Activated T-cell treated with anti-CD3 and anti-CD28 coated beads, Interleukin-2, amount 50 U/mL, for 24 hours (primary cell): ENCODE data around the gene C10orf62.
"Not testable (repeated sequence)": the region's sequence is repeated elsewhere in the genome, so short reads cannot be mapped to it uniquely, and the experiment has no call there.

ENCODE experiments used
- DNase-seq: peaks from one replicate; pipeline ENCODE4 v3.0.0-alpha.2; 2020
- H3K27ac Mint-ChIP-seq: 2 replicates; pipeline ENCODE4 v1.8.0; 2020; ENCODE audit warnings: mild to moderate bottlenecking, mixed read lengths
- H3K27me3 Mint-ChIP-seq: 2 replicates; pipeline ENCODE4 v1.8.0; 2020; ENCODE audit warnings: mixed read lengths
- H3K36me3 Mint-ChIP-seq: 2 replicates; pipeline ENCODE4 v1.8.0; 2020; ENCODE audit warnings: low read depth, mixed read lengths
- H3K4me1 Mint-ChIP-seq: 2 replicates; pipeline ENCODE4 v1.8.0; 2020; ENCODE audit warnings: low read depth, mixed read lengths
- H3K4me3 Mint-ChIP-seq: 2 replicates; pipeline ENCODE4 v1.8.0; 2020; ENCODE audit warnings: mild to moderate bottlenecking, moderate library complexity, mixed read lengths
- H3K9me3 Mint-ChIP-seq: 2 replicates; pipeline ENCODE4 v1.8.0; 2020; ENCODE audit warnings: mixed read lengths

Gene C10orf62

DNA sequence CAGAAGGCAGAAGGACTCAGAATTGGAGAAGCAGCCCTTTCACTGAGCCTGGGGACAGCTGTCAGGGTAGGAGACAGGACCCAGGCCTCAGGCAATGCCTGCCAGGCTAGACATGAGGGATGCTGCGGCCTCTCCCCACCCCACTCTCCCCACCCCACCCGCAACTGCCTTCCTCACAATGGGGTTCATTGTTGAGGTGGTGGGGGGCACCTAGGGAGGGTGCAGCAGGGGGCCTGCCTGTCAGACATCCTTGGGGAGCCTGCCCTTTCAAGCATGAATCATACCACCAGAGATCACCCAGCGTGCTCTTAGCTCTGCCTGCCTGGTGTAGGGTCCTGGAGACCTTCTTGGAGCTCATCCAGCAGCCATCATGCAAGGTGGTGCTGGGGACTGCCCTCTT lies at the start of gene C10orf62:
TSS of gene C10orf62 (plus strand) at position 243 of the 400 bp plus-strand sequence. CDS start 177 bp downstream, outside the sequence.
- H3K4me1 Mint-ChIP-seq: no peaks in the 10 kb centered on the region
- H3K4me3 Mint-ChIP-seq: no peak within 1 kb of the TSS
- DNase-seq: no peak
- no peaks in the 10 kb centered on the region for H3K27me3 Mint-ChIP-seq
- no peaks in the 10 kb centered on the region for H3K36me3 Mint-ChIP-seq
- no peak within 1 kb of the TSS for H3K27ac Mint-ChIP-seq
- H3K9me3 Mint-ChIP-seq: no peaks in the 10 kb centered on the region

GRCh38 chr10:97540669-97541500 lies 48.6 kb upstream of the C10orf62 start:
- Mint-ChIP-seq H3K4me1 (peaks cover 26% of the 10 kb centered on the region), H3K36me3 (no peaks in the 10 kb centered on the region), H3K27me3 (no peaks in the 10 kb centered on the region), H3K4me3 (no peak overlapping the region), H3K27ac (no peak overlapping the region), H3K9me3 (no peaks in the 10 kb centered on the region)
- no peak for DNase-seq

DNA sequence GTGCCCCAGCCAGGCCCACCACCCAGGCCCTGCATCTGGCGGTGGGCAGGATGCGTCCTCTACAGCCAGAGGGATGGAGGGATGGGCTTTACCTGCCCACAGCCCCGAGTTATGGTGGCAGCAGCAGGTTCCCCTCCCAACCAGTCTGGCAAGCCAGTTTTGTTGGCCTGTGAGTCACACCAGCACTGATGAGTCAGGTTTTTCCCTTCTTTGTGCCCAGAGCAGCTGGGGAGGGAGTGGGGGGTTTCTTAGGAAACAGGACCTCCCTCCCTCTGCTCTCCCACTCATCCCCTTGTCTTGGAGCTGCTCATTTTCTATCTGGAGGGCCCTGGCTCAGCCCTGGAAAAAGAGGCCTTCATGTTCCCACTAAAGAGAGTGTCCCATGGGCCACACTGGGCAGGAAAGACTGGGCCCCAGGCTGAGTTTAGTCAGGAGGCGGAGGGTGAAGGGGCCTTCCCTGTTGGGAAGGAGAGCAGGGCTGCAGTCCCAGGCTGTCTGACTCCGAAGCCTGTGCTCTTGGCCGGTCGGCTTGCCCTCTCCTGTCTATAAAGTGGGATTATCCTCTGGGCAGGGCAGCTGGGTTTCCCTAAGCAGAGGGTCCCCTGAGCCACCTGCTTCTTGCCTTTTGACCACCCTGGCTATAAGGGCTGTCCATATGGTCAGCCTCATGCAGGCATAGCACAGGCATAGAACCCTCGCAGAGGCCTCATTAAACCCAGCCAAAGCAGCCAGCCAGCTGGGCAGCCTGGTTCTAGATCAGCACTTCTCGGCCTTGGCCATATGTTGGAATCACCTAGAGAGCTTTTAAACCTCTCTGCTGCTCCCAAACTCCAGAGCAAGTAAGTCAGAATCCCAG lies 47.1 kb upstream of the C10orf62 start:
- no peaks in the 10 kb centered on the region for H3K27me3 Mint-ChIP-seq
- H3K4me1 Mint-ChIP-seq: peaks cover 26% of the 10 kb centered on the region
- peak overlapping the region; percentile 75 for H3K27ac Mint-ChIP-seq
- peak; percentile 65 for DNase-seq
- no peaks in the 10 kb centered on the region for H3K36me3 Mint-ChIP-seq
- no peaks in the 10 kb centered on the region for H3K9me3 Mint-ChIP-seq
- H3K4me3 Mint-ChIP-seq: no peak overlapping the region

DNA sequence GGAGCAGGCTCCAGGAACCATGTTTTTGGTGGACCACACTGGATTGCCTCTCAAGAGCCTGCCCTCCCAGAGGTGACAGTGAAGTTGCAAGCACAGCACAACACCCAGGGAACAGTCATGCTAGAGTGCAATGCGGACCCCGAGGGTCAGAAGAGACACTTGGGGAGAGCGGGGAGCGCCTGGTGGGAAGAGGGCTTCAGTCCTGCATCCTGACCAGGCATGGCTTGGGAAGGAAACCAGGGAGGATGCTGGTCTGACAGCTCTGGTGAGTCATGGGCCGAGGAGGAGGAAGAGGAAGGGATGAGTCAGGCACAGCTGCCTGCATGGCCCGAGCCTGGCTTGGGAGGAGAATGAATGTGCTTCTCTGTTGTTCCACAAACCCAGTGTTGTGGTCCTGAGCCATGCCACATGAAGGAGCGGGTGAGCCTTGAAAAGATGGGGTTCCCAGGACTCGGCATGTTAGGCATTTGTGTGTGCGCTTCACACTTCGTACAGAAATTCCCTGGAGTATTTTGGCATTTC lies 46.4 kb upstream of the C10orf62 start:
- no peak overlapping the region for H3K4me3 Mint-ChIP-seq
- peak; percentile 73 for DNase-seq
- peak overlapping the region; percentile 75 for H3K27ac Mint-ChIP-seq
- H3K9me3 Mint-ChIP-seq: no peaks in the 10 kb centered on the region
- no peaks in the 10 kb centered on the region for H3K27me3 Mint-ChIP-seq
- no peaks in the 10 kb centered on the region for H3K36me3 Mint-ChIP-seq
- peaks cover 26% of the 10 kb centered on the region for H3K4me1 Mint-ChIP-seq

DNA sequence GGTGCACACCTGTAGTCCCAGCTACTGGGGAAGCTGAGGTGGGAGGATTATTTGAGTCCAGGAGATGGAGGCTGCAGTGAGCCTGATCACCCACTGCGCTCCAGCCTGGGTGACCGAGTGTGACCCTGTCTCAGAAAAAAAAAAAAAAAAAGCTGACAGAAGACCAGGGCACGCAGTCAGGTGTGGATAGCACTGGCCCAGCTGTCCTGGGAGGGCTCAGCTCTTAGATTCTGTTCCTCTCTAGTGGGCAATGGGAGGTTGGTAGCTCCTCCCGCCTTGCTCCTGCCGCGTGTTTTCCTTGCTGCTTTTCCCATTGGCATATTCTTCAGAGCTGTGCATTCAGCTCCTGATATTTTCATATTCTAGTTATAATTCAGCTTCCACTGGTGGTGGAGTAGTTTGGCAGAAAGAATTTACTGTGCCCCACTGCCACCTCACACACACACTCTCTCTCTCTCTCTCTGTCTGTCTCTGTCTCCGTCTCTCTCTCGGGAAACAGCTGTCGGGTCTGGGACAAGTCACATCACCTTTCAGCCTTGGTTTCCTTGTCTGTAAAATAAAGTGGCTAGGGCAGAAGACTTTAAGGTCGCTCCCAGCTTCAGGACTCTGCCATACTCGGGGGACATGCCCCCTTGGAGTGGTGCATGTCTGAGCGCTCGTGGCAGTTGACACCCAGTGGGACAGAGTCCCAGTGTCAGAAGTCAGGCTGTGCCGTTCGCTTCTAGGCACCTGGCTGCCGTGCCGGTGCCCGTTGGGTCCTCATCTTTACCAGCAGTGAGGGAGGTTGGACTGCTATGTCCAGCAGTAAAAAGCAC lies 42.9 kb upstream of the C10orf62 start:
- peaks cover 23% of the 10 kb centered on the region for H3K4me1 Mint-ChIP-seq
- H3K9me3 Mint-ChIP-seq: no peaks in the 10 kb centered on the region
- H3K4me3 Mint-ChIP-seq: no peak overlapping the region
- no peak for DNase-seq
- H3K36me3 Mint-ChIP-seq: no peaks in the 10 kb centered on the region
- no peak overlapping the region for H3K27ac Mint-ChIP-seq
- no peaks in the 10 kb centered on the region for H3K27me3 Mint-ChIP-seq

GRCh38 chr10:97547271-97547600 lies 42.3 kb upstream of the C10orf62 start:
- Mint-ChIP-seq H3K9me3 (no peaks in the 10 kb centered on the region), H3K27ac (no peak overlapping the region), H3K36me3 (no peaks in the 10 kb centered on the region), H3K4me3 (no peak overlapping the region), H3K27me3 (no peaks in the 10 kb centered on the region), H3K4me1 (peaks cover 18% of the 10 kb centered on the region)
- no peak for DNase-seq

- H3K27me3 Mint-ChIP-seq: no peaks in the 10 kb centered on the region
- H3K9me3 Mint-ChIP-seq: no peaks in the 10 kb centered on the region
- peaks cover 10% of the 10 kb centered on the region for H3K4me1 Mint-ChIP-seq
- H3K36me3 Mint-ChIP-seq: no peaks in the 10 kb centered on the region
- no peak for DNase-seq
- no peak overlapping the region for H3K27ac Mint-ChIP-seq
- no peak overlapping the region for H3K4me3 Mint-ChIP-seq
These were observed 41.6 kb upstream of the C10orf62 start for GRCh38 chr10:97547962-97548361.

DNA sequence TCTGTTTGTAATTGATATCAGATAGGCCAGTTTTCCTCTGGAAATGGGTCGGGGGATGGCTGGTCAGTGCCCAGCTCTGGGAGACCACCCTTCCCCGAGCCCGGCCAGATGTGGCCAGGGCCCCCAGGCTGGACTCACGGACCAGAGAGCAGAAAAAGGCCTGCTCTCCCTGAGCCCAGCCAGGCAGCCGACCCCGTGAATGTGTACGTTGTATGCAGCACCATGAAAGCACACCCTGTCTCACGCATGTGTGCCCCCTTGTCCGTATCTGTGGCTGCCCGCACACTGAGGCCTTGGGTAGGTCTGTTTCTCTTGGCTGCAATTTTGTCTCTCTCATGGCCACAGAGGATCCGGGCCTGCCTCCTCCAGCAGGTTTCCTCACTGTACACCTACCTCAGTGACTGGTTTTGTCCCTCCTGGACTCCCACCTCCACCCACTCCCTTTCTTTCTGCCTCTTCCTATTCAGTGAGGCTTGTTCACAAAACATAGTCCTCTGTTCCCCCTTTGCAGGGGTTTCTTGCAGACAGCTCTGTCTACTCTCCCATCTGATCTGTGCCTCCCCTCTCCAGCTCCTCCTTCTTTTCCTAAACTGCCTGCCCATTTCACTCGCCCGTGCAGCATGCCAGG lies 40.6 kb upstream of the C10orf62 start:
- Mint-ChIP-seq H3K9me3 (no peaks in the 10 kb centered on the region), H3K4me1 (peaks cover 3% of the 10 kb centered on the region), H3K27me3 (no peaks in the 10 kb centered on the region), H3K27ac (peak overlapping the region; percentile 11), H3K4me3 (no peak overlapping the region), H3K36me3 (no peaks in the 10 kb centered on the region)
- no peak for DNase-seq

DNA sequence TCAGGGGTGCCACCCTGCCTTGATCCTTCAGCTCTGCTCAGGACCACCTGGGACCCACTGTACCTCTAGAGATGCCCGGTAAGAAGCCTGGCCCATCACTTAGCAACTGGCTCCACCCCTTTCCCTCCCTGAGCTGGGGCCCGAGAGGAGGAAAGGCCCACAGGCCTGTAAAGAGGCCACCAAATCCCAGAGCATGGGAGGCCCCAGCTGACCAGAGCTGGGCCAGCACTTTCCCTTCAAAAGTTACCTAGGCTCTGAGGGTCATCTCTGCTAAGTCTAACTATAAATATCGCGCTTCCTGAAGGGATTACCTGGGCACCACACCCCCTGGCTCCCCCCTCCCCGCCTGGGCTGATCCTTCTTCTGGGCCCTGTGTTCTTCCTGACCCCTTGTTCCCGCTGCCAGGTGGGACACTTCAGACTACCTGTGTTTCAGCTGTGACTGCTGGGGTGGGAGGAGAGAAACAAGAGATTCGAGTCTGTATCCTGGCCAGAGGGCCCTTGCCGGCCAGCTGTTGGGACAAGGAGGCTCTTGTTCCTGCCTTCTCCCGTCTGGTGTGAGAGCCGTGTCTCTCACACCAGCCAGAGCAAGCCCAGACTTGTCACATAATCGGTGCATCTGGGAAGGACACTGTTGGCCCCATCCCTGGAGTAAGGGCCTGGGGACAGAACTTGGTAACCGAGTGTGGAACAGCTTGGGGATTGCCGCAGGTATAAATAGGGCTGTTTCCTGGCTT lies 39.8 kb upstream of the C10orf62 start:
- no peak overlapping the region for H3K4me3 Mint-ChIP-seq
- H3K27ac Mint-ChIP-seq: no peak overlapping the region
- DNase-seq: no peak
- no peaks in the 10 kb centered on the region for H3K9me3 Mint-ChIP-seq
- H3K4me1 Mint-ChIP-seq: peaks cover 2% of the 10 kb centered on the region
- H3K27me3 Mint-ChIP-seq: no peaks in the 10 kb centered on the region
- no peaks in the 10 kb centered on the region for H3K36me3 Mint-ChIP-seq

DNA sequence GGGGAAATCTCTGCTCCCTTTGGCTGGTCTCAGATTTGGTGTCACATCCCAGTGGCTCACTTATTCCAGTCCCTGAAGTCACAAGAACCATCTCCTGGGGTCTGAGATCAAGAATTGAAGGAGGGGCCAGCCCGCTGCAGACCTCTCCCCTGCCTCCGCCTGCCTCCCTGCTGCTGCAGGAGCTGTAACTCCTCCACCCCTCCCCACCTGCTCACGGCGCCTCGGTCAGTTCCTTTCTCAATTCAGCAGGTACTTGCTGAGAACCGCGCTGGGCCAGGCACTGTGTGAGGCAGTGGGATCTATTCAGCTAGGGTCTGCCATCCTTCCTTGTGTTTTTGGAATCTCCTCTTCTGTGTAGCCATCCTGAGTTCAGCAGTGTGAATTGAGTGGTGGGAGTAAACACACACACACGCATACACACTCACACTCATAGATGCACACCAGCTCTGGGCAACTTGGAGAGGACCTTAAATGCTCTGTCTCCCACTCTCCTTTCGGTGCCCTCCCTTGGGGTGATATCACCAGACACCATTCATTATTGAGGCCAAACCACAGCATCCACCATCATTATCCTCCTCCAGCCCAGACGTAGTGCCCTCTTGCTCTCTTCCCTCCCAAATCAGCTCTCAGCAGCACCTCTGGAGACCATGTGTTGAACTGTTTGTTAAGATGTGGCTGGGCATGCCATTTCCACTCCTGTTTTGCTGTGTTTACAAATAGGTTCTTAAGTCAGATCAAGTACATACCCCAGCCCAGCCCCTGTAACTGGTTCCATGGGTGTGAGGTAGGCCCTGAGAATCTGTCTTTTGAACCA lies 39.0 kb upstream of the C10orf62 start:
- Mint-ChIP-seq H3K4me3 (no peak overlapping the region), H3K4me1 (peaks cover 1% of the 10 kb centered on the region), H3K27ac (no peak overlapping the region), H3K27me3 (no peaks in the 10 kb centered on the region), H3K36me3 (no peaks in the 10 kb centered on the region), H3K9me3 (no peaks in the 10 kb centered on the region)
- no peak for DNase-seq

DNA sequence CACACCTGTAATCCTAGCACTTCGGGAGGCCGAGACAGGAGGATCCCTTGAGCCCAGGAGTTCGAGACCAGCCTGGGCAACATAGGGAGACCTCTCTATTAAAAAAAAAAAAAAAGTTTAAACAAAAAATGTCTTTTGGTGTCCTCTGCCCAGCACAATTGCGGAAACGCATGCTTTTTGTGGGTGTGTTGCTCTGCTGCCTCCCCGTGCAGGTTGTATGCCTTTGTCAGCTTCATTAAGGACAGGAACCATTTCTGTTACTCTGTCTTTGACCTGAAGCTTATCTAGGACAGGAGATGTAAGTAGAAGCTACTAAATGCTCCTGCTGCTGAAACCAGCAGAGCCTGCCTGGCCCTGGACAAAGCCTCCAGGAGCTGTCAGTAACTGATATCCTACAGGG lies 38.2 kb upstream of the C10orf62 start:
- Mint-ChIP-seq H3K9me3 (no peaks in the 10 kb centered on the region), H3K36me3 (no peaks in the 10 kb centered on the region), H3K4me1 (peaks cover 1% of the 10 kb centered on the region), H3K4me3 (no peak overlapping the region), H3K27me3 (no peaks in the 10 kb centered on the region), H3K27ac (no peak overlapping the region)
- DNase-seq: no peak

- Mint-ChIP-seq H3K27me3 (no peaks in the 10 kb centered on the region), H3K27ac (no peak overlapping the region), H3K4me3 (no peak overlapping the region), H3K9me3 (no peaks in the 10 kb centered on the region), H3K4me1 (peaks cover 1% of the 10 kb centered on the region), H3K36me3 (no peaks in the 10 kb centered on the region)
- DNase-seq: peak; percentile 75
These were observed 35.9 kb upstream of the C10orf62 start for GRCh38 chr10:97553575-97554031.

- H3K4me3 Mint-ChIP-seq, DNase-seq, H3K27ac Mint-ChIP-seq, H3K9me3 Mint-ChIP-seq, H3K36me3 Mint-ChIP-seq, H3K4me1 Mint-ChIP-seq, H3K27me3 Mint-ChIP-seq: not testable (repeated sequence)
These were observed 35.2 kb upstream of the C10orf62 start for GRCh38 chr10:97554336-97554735.
